ENCODE results near the gene DOK5. TPM values are rescaled to one million over a fixed set of nuclear protein-coding genes. Genes with fewer than 3 reads are reported as not detected.

The DOK5 gene
- 0.24 TPM in 1 of 2 replicates, not detected in the other for total RNA-seq

GRCh38 chr20:54475334-54476168 lies at the start of gene DOK5:
Gene DOK5, plus strand, starts transcription at chr20:54475593. Its CDS starts 354 bp downstream, at chr20:54475947.

